GDM1 (cell line): ENCODE data around the gene SULT4A1.
"Not testable (repeated sequence)": the region's sequence is repeated elsewhere in the genome, so short reads cannot be mapped to it uniquely, and the experiment has no call there.

Experiments used
- DNase-seq: peaks from one replicate; lab custom pipeline; 2025; lab: John Stamatoyannopoulos, UW

Gene SULT4A1

GRCh38 chr22:43886231-43886630 lies 23.9 kb upstream of the SULT4A1 start:
- DNase-seq, result no peak

- no peak for DNase-seq
Measured at GRCh38 chr22:43885786-43886185, 23.5 kb upstream of the SULT4A1 start.

GRCh38 chr22:43885319-43885671 lies 23.0 kb upstream of the SULT4A1 start:
- DNase-seq, result no peak

GRCh38 chr22:43884600-43885318 lies 22.4 kb upstream of the SULT4A1 start:
- no peak for DNase-seq

- DNase-seq, result no peak
Measured at GRCh38 chr22:43883719-43884415, 21.6 kb upstream of the SULT4A1 start.

- DNase-seq, result peak; percentile 28
Measured at GRCh38 chr22:43883012-43883661, 20.8 kb upstream of the SULT4A1 start.

GRCh38 chr22:43882122-43882767 lies 19.9 kb upstream of the SULT4A1 start:
- no peak for DNase-seq

- no peak for DNase-seq
Measured at GRCh38 chr22:43881091-43882061, 19.1 kb upstream of the SULT4A1 start.

GRCh38 chr22:43880541-43880991 lies 18.3 kb upstream of the SULT4A1 start:
- DNase-seq, result no peak

GRCh38 chr22:43879901-43880540 lies 17.7 kb upstream of the SULT4A1 start:
- no peak for DNase-seq

GRCh38 chr22:43878831-43879550 lies 16.7 kb upstream of the SULT4A1 start:
- DNase-seq, result no peak

GRCh38 chr22:43878079-43878795 lies 15.9 kb upstream of the SULT4A1 start:
- no peak for DNase-seq

- no peak for DNase-seq
Measured at GRCh38 chr22:43876866-43877509, 14.7 kb upstream of the SULT4A1 start.

GRCh38 chr22:43869799-43870198 lies 7.5 kb upstream of the SULT4A1 start:
- no peak for DNase-seq

- not testable (repeated sequence) for DNase-seq
Measured at GRCh38 chr22:43869001-43869400, 6.7 kb upstream of the SULT4A1 start.

GRCh38 chr22:43867839-43868635 lies 5.7 kb upstream of the SULT4A1 start:
- DNase-seq, result no peak

- no peak for DNase-seq
Measured at GRCh38 chr22:43862882-43863202, 529 bp upstream of the SULT4A1 start.

GRCh38 chr22:43861529-43861928 lies 784 bp downstream of the SULT4A1 start:
- no peak for DNase-seq
